Measurements from ENCODE around the gene GATAD2A.

- TF ChIP-seq, protein P1, sequence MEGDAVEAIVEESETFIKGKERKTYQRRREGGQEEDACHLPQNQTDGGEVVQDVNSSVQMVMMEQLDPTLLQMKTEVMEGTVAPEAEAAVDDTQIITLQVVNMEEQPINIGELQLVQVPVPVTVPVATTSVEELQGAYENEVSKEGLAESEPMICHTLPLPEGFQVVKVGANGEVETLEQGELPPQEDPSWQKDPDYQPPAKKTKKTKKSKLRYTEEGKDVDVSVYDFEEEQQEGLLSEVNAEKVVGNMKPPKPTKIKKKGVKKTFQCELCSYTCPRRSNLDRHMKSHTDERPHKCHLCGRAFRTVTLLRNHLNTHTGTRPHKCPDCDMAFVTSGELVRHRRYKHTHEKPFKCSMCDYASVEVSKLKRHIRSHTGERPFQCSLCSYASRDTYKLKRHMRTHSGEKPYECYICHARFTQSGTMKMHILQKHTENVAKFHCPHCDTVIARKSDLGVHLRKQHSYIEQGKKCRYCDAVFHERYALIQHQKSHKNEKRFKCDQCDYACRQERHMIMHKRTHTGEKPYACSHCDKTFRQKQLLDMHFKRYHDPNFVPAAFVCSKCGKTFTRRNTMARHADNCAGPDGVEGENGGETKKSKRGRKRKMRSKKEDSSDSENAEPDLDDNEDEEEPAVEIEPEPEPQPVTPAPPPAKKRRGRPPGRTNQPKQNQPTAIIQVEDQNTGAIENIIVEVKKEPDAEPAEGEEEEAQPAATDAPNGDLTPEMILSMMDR (IDR thresholded peaks at IDR 0.05), result no peak
- TF ChIP-seq TCF7L2 (IDR thresholded peaks at IDR 0.05; ENCODE audit: low read depth, low read length) (no peak), POLR2AphosphoS5 (IDR thresholded peaks at IDR 0.05; ENCODE audit: low read depth, low read length) (no peak), SIN3A (IDR thresholded peaks at IDR 0.05; ENCODE audit: borderline replicate concordance, insufficient read depth, low read depth, low read length) (no peak), REST (IDR thresholded peaks at IDR 0.05; ENCODE audit: insufficient read depth in 1 of 2, low read depth in 2 of 2, low read length in 1 of 2) (no peak)
Measured at GRCh38 chr19:19420570-19421298, 15.3 kb downstream of the GATAD2A start.

Data from Panc1 (cell line).